ENCODE data around the gene WFIKKN2.
A peak's percentile ranks its signal among the peaks of the same experiment; 100 is the strongest.
"Not testable (repeated sequence)": the region's sequence is repeated elsewhere in the genome, so short reads cannot be mapped to it uniquely, and the experiment has no call there.

The WFIKKN2 gene

DNA sequence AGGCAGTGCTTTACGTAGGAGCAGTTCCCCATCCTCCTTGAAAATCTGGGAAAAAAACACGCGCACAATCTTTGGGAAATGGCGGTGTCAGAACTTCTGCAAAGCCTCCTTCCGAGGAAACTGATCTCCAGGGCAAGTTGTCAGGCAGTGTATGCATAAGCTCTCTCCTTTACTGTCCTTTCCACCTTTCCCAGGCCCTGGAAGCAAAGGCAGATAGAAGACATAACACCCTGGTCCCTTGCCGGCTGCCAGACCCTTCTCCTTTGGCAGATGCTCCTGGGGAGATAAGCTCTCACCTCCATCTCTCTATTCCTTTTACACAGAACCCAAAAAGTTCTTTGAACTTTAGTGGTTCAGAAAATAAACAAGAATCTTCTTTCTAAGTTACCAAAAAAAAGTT, 18.4 kb downstream of the WFIKKN2 start:
- DNase-seq (no peak), ATAC-seq (no peak)

DNA sequence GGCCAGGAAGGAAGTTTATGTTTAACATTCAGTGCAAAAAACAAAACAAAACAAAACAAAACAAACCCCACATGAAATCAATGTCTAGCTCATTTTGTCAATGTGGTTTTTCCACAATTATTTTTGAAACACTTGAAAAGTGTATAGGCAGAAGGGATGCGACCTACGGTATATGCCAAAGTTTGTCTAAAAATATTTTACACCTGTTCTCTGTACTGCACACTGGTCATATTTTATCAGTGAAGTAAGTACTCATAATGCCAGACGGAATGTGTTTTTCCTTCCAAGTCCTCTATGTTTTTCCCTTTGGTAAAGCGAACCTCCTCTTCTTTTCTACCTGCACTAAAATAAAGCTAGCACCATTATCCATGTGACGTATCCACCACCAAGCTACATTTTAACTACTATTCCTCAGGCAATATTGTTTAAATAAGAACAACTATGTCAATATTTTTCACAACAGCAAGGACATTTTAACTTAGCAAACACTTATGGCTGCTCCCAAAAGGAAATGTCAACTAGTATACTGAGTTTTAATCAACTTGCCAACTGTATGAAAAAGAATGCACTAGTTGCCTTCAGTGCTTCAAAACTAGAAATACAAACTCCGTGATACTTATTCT, 20.4 kb downstream of the WFIKKN2 start:
- no peak for ATAC-seq
- DNase-seq, result no peak

DNA sequence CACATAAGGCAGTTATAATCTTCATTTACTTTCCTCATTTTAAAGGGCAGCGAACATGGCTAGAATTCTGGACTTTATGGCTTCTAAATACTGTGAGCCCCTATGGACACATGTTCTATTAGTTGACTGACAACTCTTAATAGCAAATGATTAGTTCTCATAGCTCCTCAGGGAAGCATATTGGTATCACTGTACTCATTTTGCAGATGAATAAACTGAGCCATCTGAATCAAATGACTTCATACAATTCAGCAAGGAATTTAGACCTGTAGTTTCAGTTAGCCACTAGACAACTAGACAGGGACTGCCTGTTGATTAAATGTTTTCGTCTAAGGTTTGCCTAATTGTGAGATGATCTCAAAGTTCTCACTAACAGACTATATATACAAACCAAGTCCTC, 21.0 kb downstream of the WFIKKN2 start:
- ATAC-seq, result no peak
- no peak for DNase-seq

DNA sequence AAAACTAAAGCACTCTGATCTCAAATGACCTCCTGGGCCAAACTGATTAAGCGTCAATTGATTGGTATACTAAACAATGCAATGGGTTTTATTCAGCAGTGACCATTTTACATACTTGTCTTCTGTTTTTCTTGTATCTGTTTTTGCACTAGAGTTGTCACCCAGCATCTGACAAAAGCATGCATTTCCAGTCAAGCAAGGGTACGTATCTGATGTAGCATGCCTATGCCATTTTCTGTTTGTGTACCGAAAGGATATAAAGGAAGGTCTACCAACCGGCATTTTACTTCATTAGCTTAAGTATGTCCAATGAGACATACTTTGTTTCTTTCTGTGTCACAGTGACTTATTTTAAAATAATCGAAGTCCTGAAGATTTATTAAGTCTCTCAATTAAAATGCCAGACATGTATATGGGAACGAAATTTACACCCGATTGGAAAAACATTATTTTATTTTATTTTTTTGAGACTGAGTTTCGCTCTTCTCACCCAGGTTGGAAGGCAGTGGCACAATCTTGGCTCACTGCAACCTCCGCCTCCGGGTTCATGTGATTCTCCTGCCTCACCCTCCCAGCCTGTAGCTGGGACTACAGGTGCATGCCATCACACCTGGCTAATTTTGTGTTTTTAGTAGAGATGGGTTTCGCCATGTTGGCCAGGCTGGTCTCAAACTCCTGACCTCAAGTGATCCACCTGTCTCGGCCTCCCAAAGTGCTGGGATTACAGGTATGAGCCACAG, 23.3 kb downstream of the WFIKKN2 start:
- ATAC-seq, result no peak
- DNase-seq, result no peak

DNA sequence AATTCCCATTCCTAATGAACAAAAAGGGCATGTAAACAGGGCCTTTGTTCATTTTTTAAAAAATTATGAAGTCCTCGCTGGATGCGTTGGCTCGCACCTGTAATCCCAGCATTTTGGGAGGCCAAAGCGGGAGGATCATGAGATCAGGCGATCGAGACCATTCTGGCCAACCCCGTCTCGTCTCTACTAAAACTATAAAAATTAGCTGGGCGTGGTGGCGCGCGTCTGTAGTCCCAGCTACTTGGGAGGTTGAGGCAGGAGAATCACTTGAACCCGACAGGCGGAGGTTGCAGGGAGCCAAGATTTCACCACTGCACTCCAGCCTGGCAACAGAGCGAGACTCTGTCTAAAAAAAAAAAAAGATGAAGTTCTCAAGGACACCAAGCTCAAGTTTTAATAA, 24.3 kb downstream of the WFIKKN2 start:
- not testable (repeated sequence) for ATAC-seq, DNase-seq

DNA sequence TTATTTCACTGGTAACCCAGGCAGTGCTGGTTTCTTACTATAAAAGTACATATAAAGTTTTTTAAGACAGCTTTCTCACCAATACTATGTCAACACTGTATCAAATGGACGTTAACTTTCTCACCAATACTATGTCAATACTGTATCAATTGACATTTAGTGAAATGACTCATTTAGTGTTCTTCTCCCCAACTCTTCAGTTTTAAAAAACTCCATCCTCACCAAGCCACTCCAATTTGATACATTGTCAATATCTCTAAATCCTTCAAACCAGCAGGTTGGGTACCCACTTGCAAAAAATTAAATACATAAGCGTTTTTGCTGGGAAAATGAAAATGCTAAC, 25.9 kb downstream of the WFIKKN2 start:
- DNase-seq (no peak), ATAC-seq (no peak)

DNA sequence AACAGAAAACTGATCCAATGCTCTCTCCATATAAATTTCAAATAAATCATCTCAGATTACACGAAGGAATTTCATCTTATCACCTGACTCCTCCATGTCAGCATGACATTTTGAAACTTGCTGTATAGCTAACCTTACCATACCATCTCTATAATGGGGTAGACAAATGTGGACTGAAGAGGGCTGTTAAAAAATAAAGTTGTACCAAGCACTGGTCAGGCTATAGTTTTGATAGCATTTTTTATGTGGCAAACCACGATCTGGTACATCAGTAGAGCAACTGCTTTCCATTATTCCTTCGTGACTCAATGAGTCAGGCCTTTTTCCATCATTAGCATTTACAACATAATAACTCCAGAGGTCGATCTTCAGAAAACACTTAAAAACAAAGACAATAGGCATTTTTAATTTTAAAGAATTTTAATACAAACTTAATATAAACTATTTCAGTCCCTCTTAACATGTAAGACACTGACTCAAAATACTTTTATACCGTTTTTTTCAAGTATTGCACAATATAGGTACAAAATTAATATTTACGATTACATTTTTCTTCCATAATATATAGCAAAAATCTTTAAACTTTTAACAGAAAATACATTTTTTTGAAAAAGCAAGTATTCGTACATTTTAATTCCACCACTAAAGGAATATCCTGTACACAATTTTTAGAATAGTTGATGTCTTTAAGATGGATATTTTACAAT, 26.6 kb downstream of the WFIKKN2 start:
- ATAC-seq (no peak), DNase-seq (no peak)

DNA sequence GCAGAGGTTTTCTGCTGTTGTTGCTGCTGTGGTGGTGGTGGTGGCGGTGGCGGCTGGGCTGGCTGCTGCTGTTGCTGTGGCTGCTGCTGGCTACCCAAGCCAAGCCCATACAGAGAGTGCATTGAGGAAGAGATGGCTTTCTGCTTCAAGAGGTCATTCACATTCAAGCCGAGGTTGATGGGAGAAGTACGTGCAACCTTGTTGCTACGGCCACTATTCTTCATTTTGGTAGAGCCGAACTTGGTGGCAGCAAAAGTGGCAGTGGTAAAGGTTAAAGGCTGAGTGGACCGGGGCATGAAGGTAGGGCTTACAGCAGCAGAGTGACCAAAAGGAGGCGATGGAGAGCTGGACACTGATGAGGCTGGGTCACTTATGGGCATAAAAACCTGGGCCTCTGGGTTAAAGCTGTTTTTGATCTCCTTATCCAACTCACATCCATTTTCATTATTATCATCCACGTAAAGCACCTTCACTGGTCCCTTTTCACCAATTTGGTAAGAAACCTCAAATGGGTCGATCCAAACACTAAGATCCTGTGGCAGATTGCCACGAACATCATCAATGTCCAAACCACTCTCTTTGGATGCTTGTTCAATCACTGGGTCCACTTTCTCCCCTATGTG, 27.9 kb downstream of the WFIKKN2 start:
- peak; percentile 68 for DNase-seq

DNA sequence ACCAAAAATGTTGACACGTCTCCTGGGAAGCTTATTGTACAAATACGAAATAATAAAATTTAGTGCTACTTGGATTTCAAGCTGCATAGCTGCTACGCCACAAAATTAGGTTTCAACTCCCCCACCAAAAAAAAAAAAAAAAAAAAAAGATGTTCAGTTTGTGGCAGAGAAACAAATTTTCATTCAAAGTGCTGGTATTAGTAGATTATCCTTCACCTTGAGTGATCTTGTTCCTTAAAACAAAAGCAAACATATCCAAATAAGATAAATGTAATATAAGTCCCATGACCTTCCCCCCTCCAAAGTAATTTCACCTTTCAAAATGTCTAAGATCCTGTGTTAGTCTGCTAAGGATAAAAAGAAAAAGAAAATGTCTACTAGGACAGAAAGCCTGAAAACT, 28.5 kb downstream of the WFIKKN2 start:
- DNase-seq, result no peak
- no peak for ATAC-seq

More for the DNA sequence above, 27.9 kb downstream of the WFIKKN2 start:
- no peak for ATAC-seq

DNA sequence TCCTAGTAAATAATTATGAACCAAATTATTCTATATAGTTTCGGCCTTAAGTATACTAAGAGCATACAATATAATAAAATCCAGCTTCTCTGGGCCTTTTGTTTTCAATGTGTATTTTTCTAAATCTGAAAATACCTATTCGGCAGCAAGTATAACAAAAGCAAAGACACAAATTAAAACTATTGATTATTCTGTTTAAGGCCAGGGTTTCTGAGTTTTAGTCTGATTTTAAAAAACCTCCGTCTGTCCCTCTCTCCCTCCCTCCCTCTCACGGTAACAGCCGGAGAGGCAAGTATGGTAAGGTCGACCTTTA, 29.3 kb downstream of the WFIKKN2 start:
- no peak for ATAC-seq
- DNase-seq, result no peak

DNA sequence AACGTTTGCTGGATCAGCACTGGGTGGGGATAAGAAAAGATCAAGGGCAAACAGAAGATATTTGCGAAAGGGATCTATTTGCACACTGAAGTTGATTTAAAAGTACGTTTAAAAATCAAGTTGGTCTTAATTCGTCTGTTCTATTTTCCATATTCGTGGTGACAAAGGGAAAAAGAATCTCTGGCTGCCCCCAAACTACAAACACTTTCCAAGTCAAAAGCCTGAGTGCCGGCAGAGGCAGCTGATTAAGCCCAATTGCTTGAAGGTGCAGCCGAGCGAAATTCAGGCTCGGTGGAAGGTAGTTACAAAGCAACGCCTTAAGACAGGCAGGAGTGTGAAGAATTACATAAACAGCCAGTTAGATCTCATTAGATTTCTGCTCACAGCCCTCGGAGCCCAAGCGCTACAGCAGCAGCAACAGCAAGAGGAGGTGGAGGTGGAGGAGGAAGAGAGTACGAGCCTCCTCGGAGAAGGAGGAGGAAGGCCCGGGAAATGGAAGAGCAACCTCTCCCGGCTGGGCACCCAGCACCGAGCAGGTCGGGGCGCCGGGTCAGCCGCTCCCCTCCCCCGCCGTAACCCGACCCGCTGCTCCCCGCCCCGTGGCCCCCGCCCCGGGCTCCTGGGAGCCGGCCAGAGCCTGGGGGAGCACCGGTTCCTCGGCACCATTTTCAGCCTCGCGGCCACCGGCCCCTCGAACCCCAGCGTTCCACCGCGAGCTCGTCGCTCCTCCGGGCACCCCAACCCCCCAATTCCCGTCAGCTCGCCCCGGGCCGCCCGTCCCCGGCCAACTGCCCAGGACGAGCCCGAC, 29.9 kb downstream of the WFIKKN2 start:
- ATAC-seq, result no peak
- peak; percentile 50 for DNase-seq

DNA sequence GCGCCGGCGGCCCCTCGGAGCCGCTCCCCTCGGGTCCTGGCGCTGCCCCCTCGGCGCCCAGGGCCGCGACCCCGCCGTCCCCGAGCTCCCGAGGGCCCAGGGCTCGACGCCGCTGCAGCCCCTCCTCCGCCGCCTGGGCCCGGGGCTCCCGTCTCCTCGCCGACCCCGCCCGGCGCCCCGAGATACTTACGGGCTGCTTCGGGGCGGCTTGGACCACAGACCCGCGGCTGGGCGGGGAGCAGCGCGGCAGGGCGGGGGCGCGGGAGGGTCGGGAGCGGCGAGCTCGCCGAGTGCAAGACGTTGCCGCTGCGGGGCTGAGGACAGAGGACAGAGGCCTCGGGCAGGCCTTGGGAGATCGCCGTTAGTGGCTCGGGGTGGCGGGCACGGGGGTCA, 30.5 kb downstream of the WFIKKN2 start:
- DNase-seq (no peak), ATAC-seq (peak; percentile 2)

DNA sequence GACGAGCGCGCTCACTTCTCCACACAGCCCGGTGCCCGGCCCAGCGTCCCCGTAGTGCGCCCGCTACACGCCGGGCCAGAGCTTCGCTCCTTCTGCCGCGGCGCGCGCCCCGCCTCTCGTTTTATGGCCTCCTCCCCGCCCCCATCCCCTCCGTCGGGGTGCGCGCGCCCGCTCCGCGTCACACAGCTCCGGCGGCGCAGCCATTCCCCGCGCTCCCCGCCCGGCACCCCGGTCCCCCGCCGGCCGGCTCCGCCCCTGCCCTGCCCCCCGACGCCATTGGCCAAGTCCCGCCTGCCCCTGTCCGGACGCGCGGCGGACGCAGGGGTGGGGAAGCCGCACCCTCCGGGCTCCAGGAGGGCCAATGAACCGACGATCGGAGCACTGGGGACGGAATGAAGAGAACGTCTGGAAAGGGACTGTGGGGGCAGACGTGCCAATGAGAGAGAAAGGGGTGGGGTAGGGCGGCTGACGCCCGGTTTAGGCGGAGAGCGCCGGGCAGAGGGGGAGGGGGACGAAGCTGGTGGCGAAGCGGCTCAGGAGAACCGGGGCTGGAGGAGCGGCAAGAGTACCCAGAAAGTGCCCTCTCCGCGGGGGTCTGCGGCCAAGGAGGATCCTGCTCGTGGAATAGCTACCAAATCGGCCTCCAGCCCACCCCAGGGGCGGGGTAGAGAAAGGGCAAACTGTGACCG, 31.0 kb downstream of the WFIKKN2 start, which contains the start of gene TOB1:
TOB1 (minus strand) TSS at position 94 of the 689 bp plus-strand sequence. CDS start 2,337 bp downstream, outside the sequence.
- DNase-seq (peak; percentile 99), ATAC-seq (peak; percentile 85)

DNA sequence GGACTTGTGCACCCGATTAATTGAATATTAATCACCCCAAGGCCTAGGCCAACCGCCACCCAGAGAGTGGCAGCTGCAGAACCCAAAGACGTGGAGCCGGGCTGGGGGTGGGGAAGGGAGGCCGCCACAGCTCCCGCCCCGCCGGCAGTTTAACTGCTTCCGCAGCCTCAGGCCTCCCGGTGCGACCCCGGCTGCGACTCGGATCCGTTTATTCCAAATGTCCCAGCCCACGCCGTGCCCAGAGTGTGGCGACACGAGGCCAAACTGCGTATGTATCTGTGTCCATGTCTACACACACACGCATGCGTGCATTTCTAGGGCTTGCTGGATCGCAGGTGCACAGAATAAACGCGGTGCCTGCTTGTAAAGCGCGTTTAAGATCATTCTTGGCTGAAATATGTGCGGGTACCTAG, 31.6 kb downstream of the WFIKKN2 start:
- DNase-seq, result peak; percentile 73
- ATAC-seq, result peak; percentile 5

DNA sequence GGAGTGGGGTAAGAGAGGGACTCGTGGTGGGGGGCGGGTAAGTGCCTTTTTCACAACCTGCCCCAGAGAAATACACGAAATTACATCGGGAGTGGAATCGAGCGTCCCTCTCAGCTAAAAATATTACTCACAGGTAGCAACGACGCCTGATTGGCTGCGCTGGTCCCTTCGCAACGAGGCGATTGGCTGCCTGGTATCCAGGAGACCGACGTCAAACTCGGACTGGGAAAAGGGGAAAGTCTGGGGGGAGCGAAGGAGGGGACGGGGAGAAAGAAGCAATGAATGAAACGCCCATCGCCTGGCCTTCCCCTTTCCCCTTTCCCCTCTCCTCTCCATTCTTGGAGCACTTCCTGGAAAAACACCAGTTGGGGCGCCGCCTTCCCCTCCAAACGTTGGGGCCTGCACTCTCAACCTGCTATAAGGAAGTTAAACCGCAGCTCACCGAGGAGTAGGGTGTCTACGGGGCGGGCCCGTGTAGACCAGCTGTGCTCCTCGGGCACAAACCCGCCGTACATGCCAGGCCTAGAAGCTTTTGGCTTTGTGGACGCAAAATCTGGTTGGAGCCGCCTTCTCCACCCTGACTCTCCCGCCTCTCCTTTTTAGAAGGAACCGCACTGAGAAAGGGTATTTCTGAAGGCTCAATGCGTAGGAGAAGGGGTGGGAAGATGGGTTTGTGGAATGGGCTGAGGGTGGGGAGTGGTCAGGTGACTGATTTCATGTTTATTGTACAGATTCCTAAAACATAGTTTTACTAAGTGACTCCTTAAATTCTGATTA, 32.2 kb downstream of the WFIKKN2 start:
- peak; percentile 44 for ATAC-seq
- DNase-seq, result peak; percentile 85

DNA sequence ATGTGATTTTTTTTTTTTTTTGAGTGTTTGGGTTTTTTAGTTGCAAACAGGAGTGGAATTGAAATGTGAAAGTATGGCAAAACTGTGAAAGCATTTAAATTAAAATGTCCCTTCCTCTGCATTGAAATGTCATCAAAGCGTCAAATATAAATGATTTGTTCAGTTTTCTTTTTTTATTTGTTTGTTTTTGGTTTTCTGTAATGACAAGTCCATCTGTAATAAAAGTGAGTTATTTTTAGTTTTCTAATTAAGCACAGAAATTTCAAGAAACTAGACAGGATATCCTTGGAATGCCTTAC, 32.7 kb downstream of the WFIKKN2 start:
- no peak for ATAC-seq
- no peak for DNase-seq

DNA sequence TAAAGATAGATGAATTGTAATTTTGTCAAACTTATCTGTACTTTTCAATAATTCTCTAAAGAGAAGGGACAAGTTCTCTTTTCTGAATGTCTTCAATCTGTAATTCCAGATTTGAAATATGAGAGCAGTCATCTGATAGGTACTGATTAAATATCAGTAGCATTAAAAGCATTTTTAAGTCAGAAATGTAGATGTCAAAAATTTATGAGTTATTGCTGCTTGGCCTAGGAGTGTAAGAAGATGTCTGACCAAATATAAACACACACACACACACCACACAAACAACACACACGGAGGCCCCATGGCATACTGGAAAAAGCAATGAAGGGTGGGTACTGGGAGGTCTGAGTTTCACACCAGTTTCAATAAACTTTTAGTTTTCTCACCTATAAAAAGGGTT, 33.2 kb downstream of the WFIKKN2 start:
- DNase-seq (no peak), ATAC-seq (no peak)

DNA sequence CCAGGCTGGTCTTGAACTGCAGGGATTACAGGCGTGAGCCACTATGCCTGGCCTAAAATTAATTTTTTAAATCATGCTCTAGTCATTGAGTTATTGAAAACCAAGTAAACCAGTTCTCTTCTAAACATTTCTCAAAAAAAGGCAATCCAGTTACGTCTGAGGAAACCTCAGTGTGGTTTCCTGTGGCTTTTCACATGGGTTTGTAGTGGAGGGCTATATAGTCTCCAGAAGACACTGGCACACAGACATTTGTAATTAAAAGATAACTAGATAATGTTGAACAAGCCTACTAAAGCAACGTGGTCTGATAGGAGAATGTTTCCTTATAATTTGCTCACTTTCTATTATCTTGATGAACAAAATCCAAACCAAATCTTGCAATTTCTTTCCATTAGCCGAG, 36.0 kb downstream of the WFIKKN2 start:
- ATAC-seq, result peak; percentile 11

DNA sequence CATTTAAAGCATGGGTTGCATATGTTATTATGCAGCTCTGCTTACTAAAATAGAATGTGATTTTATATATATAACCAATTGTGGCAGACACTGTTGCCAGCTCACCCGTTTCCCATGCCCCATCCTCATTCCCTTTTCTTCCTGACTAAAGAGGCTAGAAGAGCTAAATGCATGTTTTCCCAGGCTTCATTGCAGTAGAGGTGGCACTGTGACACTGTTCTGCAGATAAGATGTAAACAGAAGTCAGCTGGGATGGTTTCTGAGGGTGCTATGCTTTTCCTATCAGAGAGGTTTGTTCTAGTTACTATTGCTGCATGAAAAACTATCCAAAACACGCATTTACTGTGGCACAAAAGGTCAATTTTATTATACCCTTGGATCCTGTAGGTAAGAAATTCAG, 36.5 kb downstream of the WFIKKN2 start:
- DNase-seq, result no peak
- no peak for ATAC-seq

More for the DNA sequence above, 36.0 kb downstream of the WFIKKN2 start:
- peak; percentile 34 for DNase-seq

DNA sequence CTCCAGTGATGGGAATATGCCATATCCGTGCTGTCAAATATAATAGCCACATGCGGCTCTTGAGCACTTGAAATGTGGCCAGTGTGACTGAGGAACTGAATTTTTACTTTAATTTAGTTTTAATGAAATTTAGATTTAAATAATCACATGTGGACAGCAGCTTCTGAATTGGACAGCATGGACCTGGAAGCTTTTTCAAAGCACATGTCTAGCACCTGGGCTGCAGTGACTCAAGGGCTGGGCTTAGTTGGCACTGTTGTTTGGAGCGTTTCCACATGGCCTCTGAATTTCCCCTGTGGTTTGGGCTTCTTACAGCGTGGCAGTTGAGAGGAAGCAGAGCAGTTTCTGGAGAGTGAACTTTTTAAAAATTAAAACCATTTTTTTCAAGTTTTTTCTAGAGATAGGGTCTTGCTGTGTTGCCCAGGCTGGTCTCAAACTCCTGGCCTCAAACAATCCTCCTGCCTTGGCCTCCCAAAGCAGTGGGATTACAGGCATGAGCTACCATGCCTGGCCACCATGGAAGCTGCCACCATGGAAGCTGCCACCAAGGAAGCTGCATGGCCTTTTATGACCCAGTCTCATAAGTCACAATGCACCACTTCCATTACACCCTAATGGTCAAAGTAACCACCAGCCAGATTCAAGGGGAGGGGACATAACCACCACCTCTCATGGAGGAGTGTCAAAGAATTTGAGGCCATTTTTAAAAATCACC, 37.5 kb downstream of the WFIKKN2 start:
- peak; percentile 85 for ATAC-seq
- DNase-seq, result peak; percentile 62
